Measurements from ENCODE around the gene ROBO2. TPM values are rescaled to one million over a fixed set of nuclear protein-coding genes. Genes with fewer than 3 reads are reported as not detected.

Gene ROBO2
- total and polyA plus RNA-seq, 2 experiments from 2014 or later: 1.5 to 7.8 TPM

DNA sequence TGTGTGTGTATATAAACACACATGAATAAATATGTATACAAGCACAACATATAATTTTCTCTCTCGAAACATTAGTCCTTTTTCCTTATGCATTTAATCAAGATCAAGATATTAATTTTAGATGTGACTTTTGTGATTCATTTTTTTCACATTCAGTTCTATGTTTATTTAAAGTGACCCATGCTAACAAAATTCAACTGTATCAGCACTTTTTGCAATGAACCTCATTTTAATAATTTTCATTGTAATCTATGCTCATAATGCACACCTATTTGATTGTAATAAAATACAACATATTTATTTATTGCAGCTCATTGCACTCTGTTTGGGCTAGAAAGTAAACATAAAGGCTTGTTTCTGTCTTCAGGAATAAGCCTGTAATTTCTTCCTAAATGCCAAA lies 586.3 kb downstream of the ROBO2 start (continued):
- TF ChIP-seq, protein P1, sequence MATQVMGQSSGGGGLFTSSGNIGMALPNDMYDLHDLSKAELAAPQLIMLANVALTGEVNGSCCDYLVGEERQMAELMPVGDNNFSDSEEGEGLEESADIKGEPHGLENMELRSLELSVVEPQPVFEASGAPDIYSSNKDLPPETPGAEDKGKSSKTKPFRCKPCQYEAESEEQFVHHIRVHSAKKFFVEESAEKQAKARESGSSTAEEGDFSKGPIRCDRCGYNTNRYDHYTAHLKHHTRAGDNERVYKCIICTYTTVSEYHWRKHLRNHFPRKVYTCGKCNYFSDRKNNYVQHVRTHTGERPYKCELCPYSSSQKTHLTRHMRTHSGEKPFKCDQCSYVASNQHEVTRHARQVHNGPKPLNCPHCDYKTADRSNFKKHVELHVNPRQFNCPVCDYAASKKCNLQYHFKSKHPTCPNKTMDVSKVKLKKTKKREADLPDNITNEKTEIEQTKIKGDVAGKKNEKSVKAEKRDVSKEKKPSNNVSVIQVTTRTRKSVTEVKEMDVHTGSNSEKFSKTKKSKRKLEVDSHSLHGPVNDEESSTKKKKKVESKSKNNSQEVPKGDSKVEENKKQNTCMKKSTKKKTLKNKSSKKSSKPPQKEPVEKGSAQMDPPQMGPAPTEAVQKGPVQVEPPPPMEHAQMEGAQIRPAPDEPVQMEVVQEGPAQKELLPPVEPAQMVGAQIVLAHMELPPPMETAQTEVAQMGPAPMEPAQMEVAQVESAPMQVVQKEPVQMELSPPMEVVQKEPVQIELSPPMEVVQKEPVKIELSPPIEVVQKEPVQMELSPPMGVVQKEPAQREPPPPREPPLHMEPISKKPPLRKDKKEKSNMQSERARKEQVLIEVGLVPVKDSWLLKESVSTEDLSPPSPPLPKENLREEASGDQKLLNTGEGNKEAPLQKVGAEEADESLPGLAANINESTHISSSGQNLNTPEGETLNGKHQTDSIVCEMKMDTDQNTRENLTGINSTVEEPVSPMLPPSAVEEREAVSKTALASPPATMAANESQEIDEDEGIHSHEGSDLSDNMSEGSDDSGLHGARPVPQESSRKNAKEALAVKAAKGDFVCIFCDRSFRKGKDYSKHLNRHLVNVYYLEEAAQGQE (IDR thresholded peaks at IDR 0.05; ENCODE audit: unreplicated experiment): no peak
- no peak for TF ChIP-seq EZH2 (IDR thresholded peaks at IDR 0.05; ENCODE audit: low read depth, unreplicated experiment)

GRCh38 chr3:77648214-77648613 lies 608.3 kb downstream of the ROBO2 start:
- Histone ChIP-seq H4K20me1 (replicated peaks; ENCODE audit: insufficient read depth) (no peaks in the 10 kb centered on the region), H3K4me3 (no peak overlapping the region), H3K4me1 (ENCODE audit: insufficient read depth) (peaks cover 4% of the 10 kb centered on the region; the same call in 1 of the 2 replicates), H3K36me3 (ENCODE audit: insufficient read depth) (no peaks in the 10 kb centered on the region), H3K9me2 (ENCODE audit: insufficient read depth) (no peaks in the 10 kb centered on the region), H2AFZ (no peak overlapping the region), H3F3A (replicated peaks; ENCODE audit: low read depth) (no peaks in the 10 kb centered on the region), H3K27me3 (ENCODE audit: insufficient read depth) (no peaks in the 10 kb centered on the region), H3K79me2 (replicated peaks; ENCODE audit: insufficient read depth) (no peaks in the 10 kb centered on the region), H3K4me2 (no peak overlapping the region), H3K27ac (ENCODE audit: low read depth) (no peak overlapping the region)
- Mint-ChIP-seq H3K9me3 (no peaks in the 10 kb centered on the region; the same call in 2 of the 3 replicates), H3K27ac (peak overlapping the region; percentile 24; the same call in 1 of the 2 replicates), H3K27me3 (ENCODE audit: insufficient read depth, low read depth, poor library complexity) (peaks cover 2% of the 10 kb centered on the region), H3K4me1 (peaks cover 11% of the 10 kb centered on the region; the same call in 2 of the 3 replicates), H3K4me3 (no peak overlapping the region), H3K36me3 (ENCODE audit: low read depth) (no peaks in the 10 kb centered on the region)
- TF ChIP-seq, protein P2, sequence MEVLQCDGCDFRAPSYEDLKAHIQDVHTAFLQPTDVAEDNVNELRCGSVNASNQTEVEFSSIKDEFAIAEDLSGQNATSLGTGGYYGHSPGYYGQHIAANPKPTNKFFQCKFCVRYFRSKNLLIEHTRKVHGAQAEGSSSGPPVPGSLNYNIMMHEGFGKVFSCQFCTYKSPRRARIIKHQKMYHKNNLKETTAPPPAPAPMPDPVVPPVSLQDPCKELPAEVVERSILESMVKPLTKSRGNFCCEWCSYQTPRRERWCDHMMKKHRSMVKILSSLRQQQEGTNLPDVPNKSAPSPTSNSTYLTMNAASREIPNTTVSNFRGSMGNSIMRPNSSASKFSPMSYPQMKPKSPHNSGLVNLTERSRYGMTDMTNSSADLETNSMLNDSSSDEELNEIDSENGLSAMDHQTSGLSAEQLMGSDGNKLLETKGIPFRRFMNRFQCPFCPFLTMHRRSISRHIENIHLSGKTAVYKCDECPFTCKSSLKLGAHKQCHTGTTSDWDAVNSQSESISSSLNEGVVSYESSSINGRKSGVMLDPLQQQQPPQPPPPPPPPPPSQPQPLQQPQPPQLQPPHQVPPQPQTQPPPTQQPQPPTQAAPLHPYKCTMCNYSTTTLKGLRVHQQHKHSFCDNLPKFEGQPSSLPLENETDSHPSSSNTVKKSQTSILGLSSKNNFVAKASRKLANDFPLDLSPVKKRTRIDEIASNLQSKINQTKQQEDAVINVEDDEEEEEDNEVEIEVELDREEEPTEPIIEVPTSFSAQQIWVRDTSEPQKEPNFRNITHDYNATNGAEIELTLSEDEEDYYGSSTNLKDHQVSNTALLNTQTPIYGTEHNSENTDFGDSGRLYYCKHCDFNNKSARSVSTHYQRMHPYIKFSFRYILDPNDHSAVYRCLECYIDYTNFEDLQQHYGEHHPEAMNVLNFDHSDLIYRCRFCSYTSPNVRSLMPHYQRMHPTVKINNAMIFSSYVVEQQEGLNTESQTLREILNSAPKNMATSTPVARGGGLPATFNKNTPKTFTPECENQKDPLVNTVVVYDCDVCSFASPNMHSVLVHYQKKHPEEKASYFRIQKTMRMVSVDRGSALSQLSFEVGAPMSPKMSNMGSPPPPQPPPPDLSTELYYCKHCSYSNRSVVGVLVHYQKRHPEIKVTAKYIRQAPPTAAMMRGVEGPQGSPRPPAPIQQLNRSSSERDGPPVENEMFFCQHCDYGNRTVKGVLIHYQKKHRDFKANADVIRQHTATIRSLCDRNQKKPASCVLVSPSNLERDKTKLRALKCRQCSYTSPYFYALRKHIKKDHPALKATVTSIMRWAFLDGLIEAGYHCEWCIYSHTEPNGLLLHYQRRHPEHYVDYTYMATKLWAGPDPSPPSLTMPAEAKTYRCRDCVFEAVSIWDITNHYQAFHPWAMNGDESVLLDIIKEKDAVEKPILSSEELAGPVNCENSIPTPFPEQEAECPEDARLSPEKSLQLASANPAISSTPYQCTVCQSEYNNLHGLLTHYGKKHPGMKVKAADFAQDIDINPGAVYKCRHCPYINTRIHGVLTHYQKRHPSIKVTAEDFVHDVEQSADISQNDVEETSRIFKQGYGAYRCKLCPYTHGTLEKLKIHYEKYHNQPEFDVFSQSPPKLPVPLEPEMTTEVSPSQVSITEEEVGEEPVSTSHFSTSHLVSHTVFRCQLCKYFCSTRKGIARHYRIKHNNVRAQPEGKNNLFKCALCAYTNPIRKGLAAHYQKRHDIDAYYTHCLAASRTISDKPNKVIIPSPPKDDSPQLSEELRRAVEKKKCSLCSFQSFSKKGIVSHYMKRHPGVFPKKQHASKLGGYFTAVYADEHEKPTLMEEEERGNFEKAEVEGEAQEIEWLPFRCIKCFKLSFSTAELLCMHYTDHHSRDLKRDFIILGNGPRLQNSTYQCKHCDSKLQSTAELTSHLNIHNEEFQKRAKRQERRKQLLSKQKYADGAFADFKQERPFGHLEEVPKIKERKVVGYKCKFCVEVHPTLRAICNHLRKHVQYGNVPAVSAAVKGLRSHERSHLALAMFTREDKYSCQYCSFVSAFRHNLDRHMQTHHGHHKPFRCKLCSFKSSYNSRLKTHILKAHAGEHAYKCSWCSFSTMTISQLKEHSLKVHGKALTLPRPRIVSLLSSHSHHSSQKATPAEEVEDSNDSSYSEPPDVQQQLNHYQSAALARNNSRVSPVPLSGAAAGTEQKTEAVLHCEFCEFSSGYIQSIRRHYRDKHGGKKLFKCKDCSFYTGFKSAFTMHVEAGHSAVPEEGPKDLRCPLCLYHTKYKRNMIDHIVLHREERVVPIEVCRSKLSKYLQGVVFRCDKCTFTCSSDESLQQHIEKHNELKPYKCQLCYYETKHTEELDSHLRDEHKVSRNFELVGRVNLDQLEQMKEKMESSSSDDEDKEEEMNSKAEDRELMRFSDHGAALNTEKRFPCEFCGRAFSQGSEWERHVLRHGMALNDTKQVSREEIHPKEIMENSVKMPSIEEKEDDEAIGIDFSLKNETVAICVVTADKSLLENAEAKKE (CRISPR knock-in tag; IDR thresholded peaks at IDR 0.05): no peak
- no peak for TF ChIP-seq STAT1 (IDR thresholded peaks at IDR 0.05; ENCODE audit: unreplicated experiment)
- ATAC-seq (no peak), DNase-seq (ENCODE audit: low spot score) (no peak)
